ENCODE data around the gene FBXW12.

Gene FBXW12

DNA sequence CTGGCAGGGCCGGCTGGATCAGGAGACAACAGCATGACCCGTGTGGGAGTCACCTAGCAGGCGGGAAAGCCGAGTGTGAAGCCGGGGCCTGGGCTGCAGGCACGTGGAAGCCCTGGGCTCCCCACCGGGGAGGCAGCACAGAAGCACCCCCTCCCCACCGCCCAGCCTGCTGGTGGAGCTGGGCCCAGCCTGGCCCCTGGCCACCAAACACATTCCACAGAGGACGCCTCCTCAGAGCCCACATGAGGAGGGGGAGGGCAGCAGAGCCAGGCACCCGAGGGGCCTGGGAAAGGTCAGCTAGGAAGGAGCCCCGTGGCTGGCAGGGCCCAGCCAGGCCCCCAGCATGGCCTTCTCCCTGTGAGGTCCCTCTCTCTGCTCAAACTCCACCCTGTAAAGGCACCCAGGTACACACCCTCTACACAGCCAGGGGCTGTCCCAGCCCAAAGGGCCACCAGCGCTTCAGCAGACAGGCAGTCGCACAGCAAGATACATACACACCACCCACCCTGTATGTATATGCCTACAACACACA is 53.3 kb downstream of the FBXW12 start:
- in situ Hi-C loops (cut with MboI; ENCODE audit: low sequenced_read_pairs, unreplicated experiment): no loop called here
- no peak for DNase-seq (ENCODE audit: low spot score)

DNA sequence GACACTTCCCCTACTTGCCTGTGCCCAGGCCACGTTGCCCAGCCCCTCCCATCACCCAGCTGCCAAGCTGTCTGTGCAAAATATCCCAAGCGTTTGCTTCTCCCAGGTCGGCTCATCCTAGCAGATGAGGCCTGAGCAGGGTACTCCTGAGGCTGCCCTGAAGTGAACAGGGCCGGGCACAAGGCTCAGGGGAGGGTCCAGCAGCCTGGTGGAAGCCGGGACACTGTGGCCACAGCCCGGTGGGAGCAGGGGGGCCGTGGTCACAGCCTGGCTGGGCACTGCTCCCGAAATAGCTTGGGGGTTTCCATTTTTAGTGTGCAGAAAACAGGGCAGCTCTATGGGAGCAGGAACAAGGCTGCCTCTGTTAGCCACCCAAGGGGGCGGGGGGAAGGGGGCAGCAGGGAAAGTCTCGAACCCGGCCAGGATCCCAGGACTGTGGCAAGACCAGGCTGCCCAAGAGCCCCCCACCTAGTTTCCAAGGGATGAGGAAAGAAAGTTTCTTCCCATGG is 54.4 kb downstream of the FBXW12 start:
- DNase-seq (ENCODE audit: low spot score): no peak
- TF ChIP-seq, protein P1, sequence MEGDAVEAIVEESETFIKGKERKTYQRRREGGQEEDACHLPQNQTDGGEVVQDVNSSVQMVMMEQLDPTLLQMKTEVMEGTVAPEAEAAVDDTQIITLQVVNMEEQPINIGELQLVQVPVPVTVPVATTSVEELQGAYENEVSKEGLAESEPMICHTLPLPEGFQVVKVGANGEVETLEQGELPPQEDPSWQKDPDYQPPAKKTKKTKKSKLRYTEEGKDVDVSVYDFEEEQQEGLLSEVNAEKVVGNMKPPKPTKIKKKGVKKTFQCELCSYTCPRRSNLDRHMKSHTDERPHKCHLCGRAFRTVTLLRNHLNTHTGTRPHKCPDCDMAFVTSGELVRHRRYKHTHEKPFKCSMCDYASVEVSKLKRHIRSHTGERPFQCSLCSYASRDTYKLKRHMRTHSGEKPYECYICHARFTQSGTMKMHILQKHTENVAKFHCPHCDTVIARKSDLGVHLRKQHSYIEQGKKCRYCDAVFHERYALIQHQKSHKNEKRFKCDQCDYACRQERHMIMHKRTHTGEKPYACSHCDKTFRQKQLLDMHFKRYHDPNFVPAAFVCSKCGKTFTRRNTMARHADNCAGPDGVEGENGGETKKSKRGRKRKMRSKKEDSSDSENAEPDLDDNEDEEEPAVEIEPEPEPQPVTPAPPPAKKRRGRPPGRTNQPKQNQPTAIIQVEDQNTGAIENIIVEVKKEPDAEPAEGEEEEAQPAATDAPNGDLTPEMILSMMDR (IDR thresholded peaks at IDR 0.05; ENCODE audit: borderline replicate concordance, control extremely low read depth, extremely low read depth, insufficient read depth, missing control alignments): no peak
- in situ Hi-C loops (cut with MboI; ENCODE audit: low sequenced_read_pairs, unreplicated experiment): no loop called here

More for the DNA sequence above, 53.3 kb downstream of the FBXW12 start:
- TF ChIP-seq, protein P1 (IDR thresholded peaks at IDR 0.05; ENCODE audit: borderline replicate concordance, control extremely low read depth, extremely low read depth, insufficient read depth, missing control alignments): no peak

DNA sequence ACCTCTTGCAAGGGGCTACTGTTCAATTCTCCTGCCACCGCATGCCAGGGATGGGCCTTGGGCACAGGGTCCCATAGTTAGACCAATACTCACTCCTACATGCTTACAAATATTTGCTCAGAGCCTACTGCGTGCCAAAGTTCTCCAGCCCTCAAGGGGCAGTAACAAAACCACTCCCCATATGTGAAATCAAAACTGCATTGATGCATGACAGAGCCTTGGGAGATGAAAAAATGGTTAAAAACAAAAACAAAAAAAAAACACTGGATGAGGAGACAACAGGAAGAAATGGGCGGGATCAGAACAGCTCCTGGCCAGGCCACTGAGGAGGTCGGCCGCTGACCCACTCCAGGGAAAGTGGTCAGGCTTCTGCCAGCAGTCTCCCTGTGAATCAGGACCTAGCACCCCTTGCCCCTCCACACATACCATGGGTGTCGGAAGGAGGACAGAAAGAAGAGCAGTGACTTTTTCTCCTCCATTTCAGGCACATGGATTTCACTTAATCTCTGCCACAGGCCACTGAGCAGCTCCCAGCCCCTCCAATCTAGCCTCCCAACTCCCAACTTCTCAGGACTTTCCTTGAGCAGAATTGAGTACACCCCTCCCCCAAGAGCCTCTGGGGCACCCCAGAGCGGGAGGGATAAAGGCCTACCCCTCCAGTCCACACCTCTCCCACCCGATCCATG is 55.1 kb downstream of the FBXW12 start:
- no peak for DNase-seq (ENCODE audit: low spot score)
- TF ChIP-seq, protein P1 (IDR thresholded peaks at IDR 0.05; ENCODE audit: borderline replicate concordance, control extremely low read depth, extremely low read depth, insufficient read depth, missing control alignments): no peak
- in situ Hi-C loops (cut with MboI; ENCODE audit: low sequenced_read_pairs, unreplicated experiment): no loop called here

DNA sequence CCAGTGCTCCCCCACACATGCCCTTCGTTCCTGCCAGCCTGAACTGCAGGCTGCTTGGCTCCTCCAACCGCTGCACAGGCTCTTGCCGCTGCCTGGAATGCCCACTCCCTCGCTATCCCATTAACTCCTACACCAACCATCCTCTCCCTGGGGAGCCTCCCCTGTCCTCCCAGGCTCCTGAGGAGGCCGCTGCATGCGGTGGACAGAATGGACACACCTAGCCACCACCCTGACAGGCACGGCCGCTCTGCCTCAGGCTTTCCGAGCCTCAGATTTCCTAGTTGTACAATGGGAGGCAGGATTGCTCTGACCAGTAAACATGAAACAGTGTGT is 55.6 kb downstream of the FBXW12 start:
- no peak for DNase-seq (ENCODE audit: low spot score)
- in situ Hi-C loops (cut with MboI; ENCODE audit: low sequenced_read_pairs, unreplicated experiment): no loop called here
- TF ChIP-seq, protein P1 (IDR thresholded peaks at IDR 0.05; ENCODE audit: borderline replicate concordance, control extremely low read depth, extremely low read depth, insufficient read depth, missing control alignments): no peak

DNA sequence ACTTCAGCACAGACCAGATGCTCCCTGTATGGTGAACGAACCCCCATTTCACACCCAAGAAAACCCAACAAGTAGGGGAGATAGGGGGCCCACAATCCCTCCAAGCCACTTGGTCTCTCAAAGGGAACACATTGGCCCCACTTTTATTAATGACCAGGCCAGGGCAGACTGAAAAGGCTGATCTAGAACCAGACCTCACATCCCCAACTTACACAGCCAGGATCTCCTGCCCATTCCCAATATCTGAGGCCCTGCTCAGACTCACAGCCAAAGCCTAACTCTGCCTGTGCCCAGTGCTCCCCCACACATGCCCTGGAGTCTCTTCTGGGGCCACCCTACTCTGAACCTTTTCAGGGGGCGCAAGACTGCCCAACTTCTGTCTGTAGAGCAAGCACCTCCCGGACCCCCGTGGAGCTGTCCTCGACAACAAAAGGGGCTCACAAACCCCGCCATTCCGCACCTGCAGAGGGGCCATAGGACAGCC is 56.1 kb downstream of the FBXW12 start:
- no peak for DNase-seq (ENCODE audit: low spot score)
- in situ Hi-C loops (cut with MboI; ENCODE audit: low sequenced_read_pairs, unreplicated experiment): no loop called here
- TF ChIP-seq, protein P1 (IDR thresholded peaks at IDR 0.05; ENCODE audit: borderline replicate concordance, control extremely low read depth, extremely low read depth, insufficient read depth, missing control alignments): no peak

DNA sequence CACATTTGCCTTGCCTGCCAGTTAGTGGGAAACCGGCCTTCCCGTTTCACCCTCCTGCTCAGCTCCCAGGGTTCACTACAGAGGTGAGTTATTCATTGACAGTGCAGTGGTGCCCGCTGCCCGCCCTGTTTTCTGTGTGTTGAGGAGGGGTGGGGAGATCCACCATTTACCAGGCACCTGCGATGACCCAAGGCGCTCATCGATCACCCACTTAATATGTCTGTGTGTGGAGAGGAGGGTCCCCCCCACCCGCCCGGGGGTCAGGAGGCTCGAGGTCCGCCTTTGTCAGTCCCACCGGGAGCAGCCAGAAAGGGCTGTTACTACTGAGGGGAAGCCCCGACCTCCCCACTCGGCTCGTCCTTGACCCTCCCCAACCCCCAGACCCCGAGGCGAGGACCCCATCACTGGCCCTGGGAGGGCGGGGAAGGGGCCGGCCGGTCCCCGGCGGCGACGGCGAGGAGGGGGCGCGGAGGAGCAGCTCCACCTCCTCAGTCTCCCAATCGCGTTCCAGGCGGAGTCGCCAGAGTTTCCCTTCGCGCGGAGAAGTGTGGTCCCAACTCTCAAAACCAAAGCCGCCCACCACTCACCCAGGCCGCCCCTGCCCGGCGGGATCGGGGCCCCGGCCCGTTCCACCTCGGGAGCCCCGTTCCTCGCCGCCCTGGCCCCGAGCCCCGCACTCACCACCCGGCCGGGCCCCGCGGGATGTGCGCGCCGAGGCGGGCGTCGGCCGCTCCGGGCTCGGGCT is 56.7 kb downstream of the FBXW12 start:
- DNase-seq (ENCODE audit: low spot score): no peak
- TF ChIP-seq, protein P1 (IDR thresholded peaks at IDR 0.05; ENCODE audit: borderline replicate concordance, control extremely low read depth, extremely low read depth, insufficient read depth, missing control alignments): no peak
- in situ Hi-C loops (cut with MboI; ENCODE audit: low sequenced_read_pairs, unreplicated experiment): no loop called here

Data from GM13976 (cell line).